ES-I3 (cell line): Measurements from ENCODE around the gene PLOD2.

ENCODE experiments used
- H3K36me3 ChIP-seq: 2 replicates; pipeline ENCODE4 v1.6.1; 2013; ENCODE audit warnings: mild to moderate bottlenecking, low read length, control low read depth, moderate library complexity; ENCODE audit not compliant: insufficient read depth
- H3K4me1 ChIP-seq: 2 replicates; pipeline ENCODE4 v1.6.1; 2013; ENCODE audit warnings: mild to moderate bottlenecking, control low read depth, low read length; ENCODE audit not compliant: insufficient read depth
- H3K9ac ChIP-seq: 2 replicates; pipeline ENCODE4 v1.6.1; 2013; ENCODE audit warnings: low read depth, mild to moderate bottlenecking, low read length, moderate library complexity
- H3K9me3 ChIP-seq: 2 replicates; pipeline ENCODE4 v1.6.1; 2013; ENCODE audit warnings: mild to moderate bottlenecking, low read length, moderate library complexity; ENCODE audit not compliant: control insufficient read depth, insufficient read depth

PLOD2 gene

GRCh38 chr3:146047485-146047884 is 113.5 kb downstream of the PLOD2 start:
- Histone ChIP-seq H3K36me3 (no peaks in the 10 kb centered on the region), H3K9ac (no peak overlapping the region), H3K4me1 (no peaks in the 10 kb centered on the region), H3K9me3 (no peaks in the 10 kb centered on the region)

GRCh38 chr3:146044046-146044445 is 116.9 kb downstream of the PLOD2 start:
- H3K9me3 ChIP-seq = no peaks in the 10 kb centered on the region
- H3K4me1 ChIP-seq = no peaks in the 10 kb centered on the region
- no peaks in the 10 kb centered on the region for H3K36me3 ChIP-seq
- no peak overlapping the region for H3K9ac ChIP-seq

GRCh38 chr3:146040630-146041029 is 120.4 kb downstream of the PLOD2 start:
- Histone ChIP-seq H3K36me3 (no peaks in the 10 kb centered on the region), H3K4me1 (no peaks in the 10 kb centered on the region), H3K9ac (no peak overlapping the region), H3K9me3 (no peaks in the 10 kb centered on the region)

- Histone ChIP-seq H3K36me3 (no peaks in the 10 kb centered on the region), H3K4me1 (no peaks in the 10 kb centered on the region), H3K9me3 (no peaks in the 10 kb centered on the region), H3K9ac (no peak overlapping the region)
Measured at GRCh38 chr3:146037697-146038096, 123.3 kb downstream of the PLOD2 start.

GRCh38 chr3:146036281-146036680 is 124.7 kb downstream of the PLOD2 start:
- no peaks in the 10 kb centered on the region for H3K9me3 ChIP-seq
- no peak overlapping the region for H3K9ac ChIP-seq
- no peaks in the 10 kb centered on the region for H3K4me1 ChIP-seq
- no peaks in the 10 kb centered on the region for H3K36me3 ChIP-seq

- Histone ChIP-seq H3K9me3 (no peaks in the 10 kb centered on the region), H3K36me3 (no peaks in the 10 kb centered on the region), H3K4me1 (no peaks in the 10 kb centered on the region), H3K9ac (no peak overlapping the region)
Measured at GRCh38 chr3:146035366-146035765, 125.6 kb downstream of the PLOD2 start.

- H3K4me1 ChIP-seq = no peaks in the 10 kb centered on the region
Measured at GRCh38 chr3:146033950-146034349, 127.0 kb downstream of the PLOD2 start.

GRCh38 chr3:146026547-146026946 is 134.4 kb downstream of the PLOD2 start:
- Histone ChIP-seq H3K36me3 (no peaks in the 10 kb centered on the region), H3K9ac (no peak overlapping the region), H3K4me1 (no peaks in the 10 kb centered on the region), H3K9me3 (no peaks in the 10 kb centered on the region; the same call in 1 of the 2 replicates)

More at GRCh38 chr3:146033950-146034349, 127.0 kb downstream of the PLOD2 start:
- Histone ChIP-seq H3K9me3 (no peaks in the 10 kb centered on the region; the same call in 1 of the 2 replicates), H3K9ac (no peak overlapping the region), H3K36me3 (no peaks in the 10 kb centered on the region)

GRCh38 chr3:146024260-146024659 is 136.7 kb downstream of the PLOD2 start:
- no peak overlapping the region for H3K9ac ChIP-seq
- no peaks in the 10 kb centered on the region for H3K4me1 ChIP-seq
- H3K9me3 ChIP-seq = no peaks in the 10 kb centered on the region; the same call in 1 of the 2 replicates
- H3K36me3 ChIP-seq = no peaks in the 10 kb centered on the region

- no peaks in the 10 kb centered on the region for H3K4me1 ChIP-seq
- no peaks in the 10 kb centered on the region for H3K36me3 ChIP-seq
- no peak overlapping the region for H3K9ac ChIP-seq
- H3K9me3 ChIP-seq = no peaks in the 10 kb centered on the region; the same call in 1 of the 2 replicates
Measured at GRCh38 chr3:146020969-146021368, 140.0 kb downstream of the PLOD2 start.

GRCh38 chr3:146019508-146019907 is 141.5 kb downstream of the PLOD2 start:
- Histone ChIP-seq H3K36me3 (no peaks in the 10 kb centered on the region), H3K9ac (no peak overlapping the region), H3K9me3 (no peaks in the 10 kb centered on the region; the same call in 1 of the 2 replicates)

More at GRCh38 chr3:146019508-146019907, 141.5 kb downstream of the PLOD2 start:
- no peaks in the 10 kb centered on the region for H3K4me1 ChIP-seq
